Right hindlimb (tissue), 1 donor: ENCODE measurements around the gene EML5.
"Not testable (repeated sequence)": the region's sequence is repeated elsewhere in the genome, so short reads cannot be mapped to it uniquely, and the experiment has no call there.

ENCODE experiments used
- DNase-seq: peaks from one replicate; pipeline ENCODE4 v3.0.0-alpha.2; 2018

EML5 gene

DNA sequence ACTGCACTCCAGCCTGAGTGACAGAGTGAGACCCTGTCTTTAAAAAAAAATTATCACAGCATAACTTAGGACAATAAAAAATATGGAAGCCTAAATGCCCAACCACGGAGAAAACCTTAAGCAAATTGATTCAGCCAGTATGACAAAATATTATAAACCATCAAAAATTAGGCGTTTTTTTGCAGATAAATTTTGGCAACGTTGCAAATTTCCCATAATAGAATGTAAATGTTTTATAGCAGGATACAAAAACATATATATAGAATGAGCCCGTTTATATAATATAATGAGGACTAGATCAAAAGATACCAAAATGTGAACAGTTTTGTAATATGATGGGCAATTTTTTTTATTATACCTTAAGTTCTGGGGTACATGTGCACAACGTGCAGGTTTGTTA lies 6.8 kb upstream of the EML5 start:
- DNase-seq: no peak

GRCh38 chr14:88798156-88798555 lies 5.4 kb upstream of the EML5 start:
- DNase-seq: no peak

- no peak for DNase-seq
Measured at GRCh38 chr14:88793259-88793625, 489 bp upstream of the EML5 start.

DNA sequence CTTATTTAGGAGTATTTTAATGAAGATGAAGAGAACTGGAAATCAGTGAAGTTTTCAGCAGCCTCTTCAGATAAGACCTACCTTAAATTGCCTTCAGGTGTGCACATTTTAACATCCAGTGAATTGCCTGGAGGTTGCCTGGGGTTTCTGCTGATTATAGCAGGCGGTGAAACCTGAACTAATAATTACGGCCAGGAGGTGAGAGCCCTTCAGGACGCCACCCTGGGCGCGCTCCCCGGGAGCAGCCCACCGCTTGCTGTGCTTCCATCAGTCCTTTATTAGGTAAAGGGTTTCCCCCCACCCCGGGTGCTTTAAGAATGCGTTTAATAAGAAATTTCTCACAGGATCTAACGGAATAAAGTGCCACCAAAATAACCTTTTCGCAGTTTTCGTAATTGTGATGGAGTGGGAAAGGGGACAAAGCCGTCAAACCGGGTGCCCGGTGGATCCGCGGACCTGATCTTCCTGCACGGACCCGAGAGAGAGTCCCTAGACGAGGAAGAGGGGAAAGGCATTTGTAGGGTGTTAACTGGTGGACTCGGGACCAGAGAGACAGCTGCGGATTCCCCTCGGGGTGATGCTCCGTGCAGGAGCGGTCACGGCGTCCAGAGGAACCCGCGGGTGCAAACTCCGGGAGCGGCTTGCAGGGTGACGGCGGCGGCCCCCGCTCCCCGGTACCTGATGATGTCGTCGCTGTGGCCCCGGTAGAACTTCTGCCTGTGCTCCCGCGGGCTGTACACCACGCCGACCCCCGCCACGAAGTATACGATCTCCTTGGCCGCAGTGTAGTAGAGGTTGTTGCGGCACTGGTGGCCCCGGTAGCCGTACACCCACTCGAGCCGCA lies 902 bp downstream of the EML5 start:
- DNase-seq: peak; percentile 19

GRCh38 chr14:88791252-88791621 lies 1.5 kb downstream of the EML5 start:
- no peak for DNase-seq

GRCh38 chr14:88790501-88791251 lies 2.1 kb downstream of the EML5 start:
- no peak for DNase-seq

DNA sequence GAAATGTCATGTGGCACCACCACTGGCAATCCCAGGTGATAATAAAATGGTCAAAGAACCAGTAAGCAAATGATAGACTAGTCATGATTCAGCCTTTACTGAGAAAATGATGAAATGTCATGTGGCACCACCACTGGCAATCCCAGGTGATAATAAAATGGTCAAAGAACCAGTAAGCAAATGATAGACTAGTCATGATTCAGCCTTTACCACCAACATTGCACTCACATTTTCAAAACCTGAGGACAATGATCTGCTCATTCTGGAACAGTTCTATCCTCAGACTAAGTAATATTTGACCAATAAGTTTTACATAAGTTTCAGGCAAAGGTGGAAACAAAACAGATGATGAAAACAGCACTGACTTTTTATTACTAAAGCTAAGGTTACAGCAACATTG lies 3.2 kb downstream of the EML5 start:
- not testable (repeated sequence) for DNase-seq

DNA sequence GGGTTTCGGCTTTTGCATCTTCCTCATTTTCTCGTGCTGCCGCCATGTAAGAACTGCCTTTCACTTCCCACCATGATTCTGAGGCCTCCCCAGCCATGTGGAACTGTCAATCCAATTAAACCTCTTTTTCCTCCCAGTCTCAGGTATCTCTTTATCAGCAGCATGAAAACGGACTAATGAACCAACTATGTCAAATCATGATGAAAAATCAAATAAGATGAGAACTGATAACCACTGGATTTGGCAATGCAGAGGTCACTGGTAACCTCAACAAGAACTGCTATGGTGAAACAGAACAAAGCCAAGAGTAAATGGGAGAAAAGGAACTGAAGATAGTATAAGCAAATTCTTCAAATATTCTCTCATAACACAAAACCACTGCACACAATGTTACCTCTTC lies 6.0 kb downstream of the EML5 start:
- no peak for DNase-seq

GRCh38 chr14:88785911-88786310 lies 6.8 kb downstream of the EML5 start:
- no peak for DNase-seq

GRCh38 chr14:88775532-88775931 lies 17.2 kb downstream of the EML5 start:
- no peak for DNase-seq

- DNase-seq: no peak
Measured at GRCh38 chr14:88770736-88771135, 22.0 kb downstream of the EML5 start.

DNA sequence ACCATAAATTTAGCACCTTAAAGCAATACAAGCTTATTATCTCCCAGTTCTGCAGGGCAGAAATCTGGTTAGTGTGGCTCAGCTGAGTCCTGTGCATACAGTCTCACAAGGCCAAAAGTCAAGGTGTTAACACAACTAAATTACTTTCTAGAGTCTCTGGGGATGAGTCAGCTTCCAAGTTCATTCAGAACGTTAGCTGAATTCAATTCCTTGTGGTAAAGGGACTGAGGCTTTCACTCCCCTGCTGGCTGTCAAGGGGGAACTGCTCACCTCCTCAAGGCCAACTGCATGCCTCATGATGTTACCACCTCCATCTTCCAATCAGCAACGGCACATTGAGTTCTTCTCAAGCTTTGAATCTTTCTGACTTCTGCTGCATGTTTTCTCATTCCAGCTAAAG lies 27.6 kb downstream of the EML5 start:
- DNase-seq: no peak

DNA sequence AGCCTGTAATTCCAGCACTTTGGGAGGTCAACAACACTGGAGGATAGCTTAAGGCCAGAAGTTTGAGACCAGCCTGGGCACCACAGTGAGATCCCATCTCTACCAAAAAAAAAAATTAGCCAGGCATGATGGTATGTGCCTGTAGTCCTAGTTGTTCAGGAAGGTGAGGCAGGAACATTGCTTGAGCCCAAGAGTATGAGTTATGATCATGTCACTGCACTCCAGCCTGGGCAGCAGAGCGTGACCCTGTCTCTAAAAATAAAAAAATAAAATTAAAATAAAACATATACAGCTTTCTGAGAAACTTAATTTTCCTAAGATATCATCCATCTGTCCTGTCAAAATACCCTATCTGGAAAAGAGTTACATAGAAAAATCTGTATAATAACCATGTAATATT lies 38.9 kb downstream of the EML5 start:
- no peak for DNase-seq

DNA sequence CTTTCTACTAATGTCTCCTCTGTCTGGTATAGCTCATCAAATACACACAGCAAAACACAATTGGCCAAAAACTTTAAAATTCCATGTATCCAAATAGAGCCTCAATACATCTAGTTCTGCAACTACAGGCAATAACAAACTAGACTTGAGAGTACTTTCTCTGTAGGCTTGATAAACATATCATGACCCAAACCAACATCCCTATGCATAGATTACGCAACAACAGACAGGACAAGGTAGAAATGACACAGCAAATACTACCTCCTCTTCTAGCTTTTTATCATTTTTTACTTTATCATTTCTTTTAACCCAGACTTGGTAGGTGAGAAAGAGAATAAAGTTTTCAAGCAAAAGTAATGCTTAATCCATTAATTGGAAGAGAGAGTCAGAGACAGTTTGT lies 41.8 kb downstream of the EML5 start:
- DNase-seq: no peak

DNA sequence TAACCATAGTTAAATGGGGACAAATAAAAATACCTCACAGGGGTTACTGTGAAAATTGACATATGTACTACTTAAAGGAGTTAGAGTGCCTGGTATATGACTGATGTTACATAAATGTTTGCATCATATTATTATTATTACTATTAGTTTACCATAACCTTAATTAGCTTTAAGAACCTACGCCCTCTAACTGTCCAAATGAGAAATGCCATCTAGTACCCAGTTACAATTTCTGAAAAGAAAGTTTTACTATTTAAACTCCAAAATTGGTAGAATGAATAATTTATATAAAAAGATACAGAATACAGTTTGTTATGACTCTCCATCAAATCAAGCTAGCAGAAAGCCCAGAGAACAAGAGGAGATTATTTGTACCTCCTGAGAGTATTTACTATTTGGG lies 42.3 kb downstream of the EML5 start:
- DNase-seq: no peak

GRCh38 chr14:88749139-88749538 lies 43.6 kb downstream of the EML5 start:
- no peak for DNase-seq

GRCh38 chr14:88748288-88748687 lies 44.5 kb downstream of the EML5 start:
- no peak for DNase-seq

DNA sequence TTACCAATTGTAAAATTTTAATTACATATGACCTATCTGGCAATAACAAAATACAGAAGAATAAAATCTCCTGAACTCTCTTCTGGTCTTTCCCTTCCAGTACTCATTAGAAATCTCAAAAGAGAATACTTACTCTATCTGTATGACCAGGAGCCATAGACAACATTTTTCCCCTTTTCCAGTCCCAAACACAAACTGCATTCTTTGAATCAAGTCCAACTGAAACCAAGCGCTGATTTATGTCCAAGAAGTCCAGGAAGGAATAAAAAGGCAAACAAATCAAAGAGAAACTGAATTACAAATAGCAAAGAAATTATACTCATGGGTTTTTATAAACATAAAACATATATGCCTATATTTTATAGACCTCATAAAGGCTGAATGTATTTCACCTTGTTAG lies 46.7 kb downstream of the EML5 start:
- no peak for DNase-seq

- no peak for DNase-seq
Measured at GRCh38 chr14:88737245-88737644, 55.5 kb downstream of the EML5 start.

GRCh38 chr14:88733121-88733520 lies 59.6 kb downstream of the EML5 start:
- no peak for DNase-seq

DNA sequence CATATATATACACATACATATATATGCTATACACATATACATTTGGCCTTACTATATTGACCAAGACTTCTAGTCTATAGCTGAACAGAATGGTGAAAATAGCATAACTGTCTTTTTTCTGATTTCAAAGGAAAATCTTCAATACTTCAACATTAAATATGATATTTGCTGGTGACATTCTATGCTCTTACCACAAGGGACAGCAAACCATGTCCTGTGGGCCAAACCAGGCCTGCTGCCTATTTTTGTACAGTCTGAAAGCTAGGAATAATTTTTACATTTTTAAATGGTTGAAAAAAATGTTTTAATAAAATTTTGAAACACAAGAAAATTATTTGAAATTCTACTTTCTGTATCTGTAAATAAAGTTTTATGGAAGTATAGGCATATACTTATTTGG lies 63.6 kb downstream of the EML5 start:
- DNase-seq: no peak

- DNase-seq: no peak
Measured at GRCh38 chr14:88727057-88727456, 65.7 kb downstream of the EML5 start.

- no peak for DNase-seq
Measured at GRCh38 chr14:88710709-88711108, 82.0 kb downstream of the EML5 start.

- DNase-seq: no peak
Measured at GRCh38 chr14:88707088-88707487, 85.7 kb downstream of the EML5 start.

DNA sequence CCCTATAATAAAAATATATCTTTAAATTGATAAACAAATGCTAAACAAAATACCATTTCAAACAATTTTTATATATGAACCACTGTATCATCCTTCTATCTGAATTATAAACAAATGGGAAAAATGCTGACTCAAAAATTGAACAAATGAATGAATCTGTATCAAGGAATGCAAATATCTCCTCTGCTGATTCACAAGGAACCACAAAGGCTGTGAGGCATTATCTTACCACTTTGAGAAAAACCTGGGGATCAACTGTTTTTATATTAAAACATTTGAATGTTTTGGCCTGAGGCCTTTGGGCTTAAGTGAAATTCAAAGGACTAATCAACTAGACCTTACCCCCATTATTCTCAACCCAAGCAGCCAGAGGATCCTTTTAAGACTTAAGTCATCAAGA lies 86.3 kb downstream of the EML5 start:
- DNase-seq: no peak
